A673 (cell line): Measurements from ENCODE around the gene SOX4. TPM values are rescaled to one million over a fixed set of nuclear protein-coding genes. Genes with fewer than 3 reads are reported as not detected.

Experiments
- BruUV-seq: library from RNA; stranded (reverse); fragments of 400-500 nt; replicated peaks from 2 replicates; lab custom pipeline; 2021; lab: Mats Ljungman, UMichigan
- CTCF ChIA-PET: fragments of 300-600 bp; sonication (Branson Sonifier 250); formaldehyde crosslinking; loops from one replicate; lab custom pipeline; 2022; ENCODE audit warnings: antibody characterized with exemption; lab: Charles Lee
- POLR2A ChIA-PET: fragments of 300-600 bp; sonication (Branson Sonifier 250); formaldehyde crosslinking; loops from one replicate; lab custom pipeline; 2022; ENCODE audit warnings: antibody characterized with exemption; ENCODE audit not compliant: low non-redundant PET; lab: Charles Lee
- DNase-seq: peaks from one replicate; pipeline ENCODE4 v3.0.0-alpha.2; 2015; ENCODE audit warnings: low spot score
- H3K27ac ChIP-seq: fragments of 200-600 bp; sonication (generic); 2 replicates; pipeline ENCODE4 v1.5.1; 2016; ENCODE audit warnings: mixed run types, low read depth, mild to moderate bottlenecking, mixed read lengths, antibody characterized with exemption, low read length; ENCODE audit not compliant: poor library complexity, severe bottlenecking
- H3K27me3 ChIP-seq: fragments of 200-600 bp; sonication (generic); replicated peaks from 2 replicates; pipeline ENCODE4 v1.6.1; 2017; ENCODE audit warnings: mixed run types, low read depth, mild to moderate bottlenecking, mixed read lengths, antibody characterized with exemption, low read length; ENCODE audit not compliant: insufficient read depth, poor library complexity
- H3K36me3 ChIP-seq: fragments of 200-600 bp; sonication (generic); 2 replicates; pipeline ENCODE4 v1.6.1; 2016; ENCODE audit warnings: mixed run types, mild to moderate bottlenecking, mixed read lengths, antibody characterized with exemption, low read length; ENCODE audit not compliant: insufficient read depth, poor library complexity, severe bottlenecking
- H3K4me1 ChIP-seq: fragments of 200-600 bp; sonication (generic); 2 replicates; pipeline ENCODE4 v1.6.1; 2017; ENCODE audit warnings: mixed run types, mild to moderate bottlenecking, mixed read lengths, antibody characterized with exemption, low read length; ENCODE audit not compliant: insufficient read depth, poor library complexity, severe bottlenecking
- H3K4me3 ChIP-seq: fragments of 200-600 bp; sonication (generic); 2 replicates; pipeline ENCODE4 v1.5.1; 2016; ENCODE audit warnings: low read depth, mixed run types, mild to moderate bottlenecking, mixed read lengths, low read length; ENCODE audit not compliant: poor library complexity, severe bottlenecking
- H3K9me3 ChIP-seq: fragments of 200-600 bp; sonication (generic); 2 replicates; pipeline ENCODE4 v1.6.1; 2016; ENCODE audit warnings: mixed run types, low read depth, mild to moderate bottlenecking, mixed read lengths, antibody characterized with exemption, low read length; ENCODE audit not compliant: poor library complexity, severe bottlenecking
- EZH2 ChIP-seq: fragments of 200-600 bp; sonication (generic); IDR thresholded peaks from 2 replicates; pipeline ENCODE4 v1.6.1; 2017; ENCODE audit warnings: borderline replicate concordance, low read depth, mild to moderate bottlenecking, mixed read lengths, antibody characterized with exemption, low read length; ENCODE audit not compliant: poor library complexity, severe bottlenecking
- intact Hi-C: fragments of 100-400 bp; cut with micrococcal nuclease; formaldehyde crosslinking; loops from one replicate; pipeline ENCODE4 v1.10.0; 2022; ENCODE audit not compliant: unreplicated experiment
- total RNA-seq: library from RNA; stranded (reverse); gene quantifications from 2 replicates; pipeline ENCODE4 v1.2.3, GENCODE V29; 2021
- TF ChIP-seq, protein P1 (sequence below): fragments of 300-800, 200-600 bp; sonication (generic); conservative IDR thresholded peaks from 2 replicates; pipeline ENCODE4 v1.5.1; 2017; ENCODE audit warnings: low read depth, mild to moderate bottlenecking, antibody characterized with exemption, low read length, moderate library complexity, mixed read lengths

The SOX4 gene
- total RNA-seq, 1 experiment from 2014 or later = 59.4 TPM

DNA sequence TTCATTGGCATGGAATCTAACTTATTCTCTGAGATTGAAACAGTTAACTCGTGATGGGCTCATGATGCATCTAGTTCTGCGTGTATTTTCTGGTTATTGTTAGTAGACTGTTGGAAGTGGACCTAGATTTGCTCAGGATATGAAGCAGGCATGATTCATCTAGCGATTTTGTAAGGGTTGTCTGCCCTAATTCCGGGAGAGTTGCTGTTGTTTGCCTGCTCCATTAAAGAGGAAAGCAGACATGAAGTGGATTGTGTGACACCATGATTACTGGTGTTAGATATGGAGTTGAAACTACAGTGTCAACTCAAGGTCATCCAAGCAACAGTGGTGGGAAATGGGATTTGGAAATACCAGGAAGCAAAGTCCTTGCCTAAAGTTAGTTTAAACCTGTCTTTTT lies 41.0 kb downstream of the SOX4 start:
- no peaks in the 10 kb centered on the region for H3K27me3 ChIP-seq
- H3K9me3 ChIP-seq = no peaks in the 10 kb centered on the region
- DNase-seq = peak; percentile 39
- H3K27ac ChIP-seq = no peak overlapping the region
- no TSS peak for BruUV-seq
- no peak for TF ChIP-seq EZH2
- TF ChIP-seq, protein P1, sequence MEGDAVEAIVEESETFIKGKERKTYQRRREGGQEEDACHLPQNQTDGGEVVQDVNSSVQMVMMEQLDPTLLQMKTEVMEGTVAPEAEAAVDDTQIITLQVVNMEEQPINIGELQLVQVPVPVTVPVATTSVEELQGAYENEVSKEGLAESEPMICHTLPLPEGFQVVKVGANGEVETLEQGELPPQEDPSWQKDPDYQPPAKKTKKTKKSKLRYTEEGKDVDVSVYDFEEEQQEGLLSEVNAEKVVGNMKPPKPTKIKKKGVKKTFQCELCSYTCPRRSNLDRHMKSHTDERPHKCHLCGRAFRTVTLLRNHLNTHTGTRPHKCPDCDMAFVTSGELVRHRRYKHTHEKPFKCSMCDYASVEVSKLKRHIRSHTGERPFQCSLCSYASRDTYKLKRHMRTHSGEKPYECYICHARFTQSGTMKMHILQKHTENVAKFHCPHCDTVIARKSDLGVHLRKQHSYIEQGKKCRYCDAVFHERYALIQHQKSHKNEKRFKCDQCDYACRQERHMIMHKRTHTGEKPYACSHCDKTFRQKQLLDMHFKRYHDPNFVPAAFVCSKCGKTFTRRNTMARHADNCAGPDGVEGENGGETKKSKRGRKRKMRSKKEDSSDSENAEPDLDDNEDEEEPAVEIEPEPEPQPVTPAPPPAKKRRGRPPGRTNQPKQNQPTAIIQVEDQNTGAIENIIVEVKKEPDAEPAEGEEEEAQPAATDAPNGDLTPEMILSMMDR = no peak
- ChIA-PET POLR2A (no interaction called here), CTCF (no interaction called here)
- intact Hi-C loops = no loop called here
- H3K4me1 ChIP-seq = no peaks in the 10 kb centered on the region
- H3K36me3 ChIP-seq = no peaks in the 10 kb centered on the region
- no peak overlapping the region for H3K4me3 ChIP-seq

DNA sequence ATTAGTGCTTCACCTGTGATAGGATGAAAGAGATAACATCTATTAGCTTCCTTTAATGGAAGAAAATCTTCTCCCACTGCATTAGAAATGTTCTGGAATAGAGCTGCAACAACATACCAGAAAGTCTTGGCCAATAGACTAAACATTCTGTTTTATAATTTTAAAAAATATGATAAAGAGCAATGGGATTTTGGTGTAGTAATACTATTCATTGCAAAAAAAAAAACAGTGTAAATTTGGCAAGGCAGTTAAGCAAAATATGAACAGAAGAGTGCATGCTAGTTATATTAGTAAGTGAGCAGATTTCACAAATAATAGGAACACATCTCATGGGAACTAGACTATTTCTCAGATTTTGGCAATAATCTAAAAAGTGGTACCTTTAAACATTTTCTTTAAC lies 43.3 kb downstream of the SOX4 start:
- no peak for DNase-seq

GRCh38 chr6:21639316-21639715 lies 45.8 kb downstream of the SOX4 start:
- no peak for DNase-seq
- H3K9me3 ChIP-seq = no peaks in the 10 kb centered on the region
- CTCF ChIA-PET = no interaction called here
- H3K27ac ChIP-seq = no peak overlapping the region
- BruUV-seq = no TSS peak
- no peaks in the 10 kb centered on the region for H3K4me1 ChIP-seq
- no peaks in the 10 kb centered on the region for H3K27me3 ChIP-seq
- intact Hi-C loops = no loop called here
- H3K36me3 ChIP-seq = no peaks in the 10 kb centered on the region
- POLR2A ChIA-PET = no interaction called here
- no peak overlapping the region for H3K4me3 ChIP-seq
- TF ChIP-seq EZH2 = no peak
- TF ChIP-seq, protein P1 = no peak

More for the DNA sequence above, 43.3 kb downstream of the SOX4 start:
- no peaks in the 10 kb centered on the region for H3K4me1 ChIP-seq
- H3K27me3 ChIP-seq = no peaks in the 10 kb centered on the region
- no peaks in the 10 kb centered on the region for H3K36me3 ChIP-seq
- TF ChIP-seq, protein P1 = no peak
- TF ChIP-seq EZH2 = no peak
- BruUV-seq = no TSS peak
- no peak overlapping the region for H3K27ac ChIP-seq
- no peaks in the 10 kb centered on the region for H3K9me3 ChIP-seq
- no peak overlapping the region for H3K4me3 ChIP-seq
- intact Hi-C loops = no loop called here
- POLR2A ChIA-PET = no interaction called here
- CTCF ChIA-PET = interaction anchor here (0.5 kb wide), 1 partner anchor 141 kb away, joined by 3 read pairs; no protein-coding TSS in a partner anchor
